ENCODE results near the gene THTPA.
"Not testable (repeated sequence)": the region's sequence is repeated elsewhere in the genome, so short reads cannot be mapped to it uniquely, and the experiment has no call there.

THTPA gene

GRCh38 chr14:23588884-23589598 lies 33.0 kb downstream of the THTPA start:
- DNase-seq = peak; percentile 85 to 90

GRCh38 chr14:23589606-23590005 lies 33.5 kb downstream of the THTPA start:
- no peak for DNase-seq

GRCh38 chr14:23590198-23590597 lies 34.1 kb downstream of the THTPA start:
- DNase-seq = no peak

GRCh38 chr14:23594191-23594590 lies 38.1 kb downstream of the THTPA start:
- DNase-seq = not testable (repeated sequence)

GRCh38 chr14:23600322-23600707 lies 44.2 kb downstream of the THTPA start:
- DNase-seq = no peak

- DNase-seq = no peak
Observed at GRCh38 chr14:23600806-23601205, 44.7 kb downstream of the THTPA start.

- no peak for DNase-seq
Observed at GRCh38 chr14:23601424-23601823, 45.4 kb downstream of the THTPA start.

GRCh38 chr14:23601845-23602180 lies 45.7 kb downstream of the THTPA start:
- DNase-seq = no peak

GRCh38 chr14:23602181-23603095 lies 46.4 kb downstream of the THTPA start:
- DNase-seq = no peak

- no peak for DNase-seq
Observed at GRCh38 chr14:23603103-23603502, 47.0 kb downstream of the THTPA start.

- DNase-seq = no peak
Observed at GRCh38 chr14:23604148-23604547, 48.1 kb downstream of the THTPA start.

- no peak for DNase-seq
Observed at GRCh38 chr14:23604675-23605170, 48.7 kb downstream of the THTPA start.

- DNase-seq = peak; percentile 29 to 49
Observed at GRCh38 chr14:23605931-23606585, 50.0 kb downstream of the THTPA start.

GRCh38 chr14:23608454-23608853 lies 52.4 kb downstream of the THTPA start:
- DNase-seq = no peak

- DNase-seq = no peak
Observed at GRCh38 chr14:23609001-23609400, 52.9 kb downstream of the THTPA start.

- not testable (repeated sequence) for DNase-seq
Observed at GRCh38 chr14:23609411-23610089, 53.5 kb downstream of the THTPA start.
